Adrenal gland (tissue), 5 donors: ENCODE results near the gene GRM4.

Source experiments
- CTCF ChIP-seq, 6 experiments: fragments of 450-650 bp in 4 of 6; fragments of 200-600 bp in 2 of 6; sonication (generic) in 1 of 6; IDR thresholded peaks; 1 replicate in 5 of 6; 2 replicates in 1 of 6; pipeline versions ENCODE4 v1.5.1 to v1.8.0; 2016 to 2021; ENCODE audit warnings: antibody characterized with exemption in 6 of 6, mild to moderate bottlenecking in 2 of 6, moderate library complexity in 1 of 6
- POLR2A ChIP-seq, 2 donors: fragments of 450-650 bp; IDR thresholded peaks; one replicate each; pipeline ENCODE4 v1.6.1; 2017; ENCODE audit warnings: antibody characterized with exemption in 2 of 2, mild to moderate bottlenecking in 2 of 2, moderate library complexity in 1 of 2
- donor health status: DM: no; HTN: no; CAD: no.

- no peak for TF ChIP-seq CTCF (IDR thresholded peaks at IDR 0.05)
- no peak for TF ChIP-seq POLR2A (IDR thresholded peaks at IDR 0.05)
These were observed 2.5 kb downstream of the GRM4 start for GRCh38 chr6:34143196-34143883.
